Measurements from ENCODE around the gene SOX10.
"Not testable (repeated sequence)": the region's sequence is repeated elsewhere in the genome, so short reads cannot be mapped to it uniquely, and the experiment has no call there.

SOX10 gene

GRCh38 chr22:37953437-37954179 is 30.7 kb downstream of the SOX10 start, which contains the start of the genes C22orf23 and POLR2F (continued):
- no peak for TF ChIP-seq ZNF26 (tag by site-specific recombination; IDR thresholded peaks at IDR 0.05)
- no peak; the same call in 1 of the 2 replicates for TF ChIP-seq ZNF561 (tag by site-specific recombination; IDR thresholded peaks at IDR 0.05; ENCODE audit: borderline replicate concordance)
- TF ChIP-seq ZNF600 (tag by site-specific recombination; IDR thresholded peaks at IDR 0.05) = no peak; the same call in 1 of the 2 replicates
- 0 out of 2 replicates have a peak, but pooled peaks have one; percentile 47 for TF ChIP-seq ZNF518A (tag by site-specific recombination; conservative IDR thresholded peaks at IDR 0.05; ENCODE audit: low read depth)
- 0 out of 2 replicates have a peak, but pooled peaks have one; percentile 11 for TF ChIP-seq ZNF692 (tag by site-specific recombination; IDR thresholded peaks at IDR 0.05)
- 0 out of 2 replicates have a peak, but pooled peaks have one; percentile 23 for TF ChIP-seq ZSCAN16 (tag by site-specific recombination; IDR thresholded peaks at IDR 0.05)
- TF ChIP-seq SP7 (tag by site-specific recombination; IDR thresholded peaks at IDR 0.05) = peak; percentile 50

- no peak overlapping the region for H3K27ac ChIP-seq (ENCODE audit: extremely low read depth, low read depth, low read length)
- TF ChIP-seq KLF9 (tag by site-specific recombination; IDR thresholded peaks at IDR 0.05; ENCODE audit: low read depth) (peak; percentile 33), ZNF449 (tag by site-specific recombination; IDR thresholded peaks at IDR 0.05) (no peak)
- ChIA-PET POLR2A (interaction anchor here (0.6 to 1.8 kb wide), 14 partner anchors 8 to 729 kb away, joined by 3 to 11 read pairs (median 4); partner anchors contain the start of genes ANKRD54, GCAT, GGA1 and MICALL1), CTCF (interaction anchor here (0.6 to 2.6 kb wide), 9 partner anchors 9 to 747 kb away, joined by 3 to 8 read pairs (median 5); no protein-coding TSS in a partner anchor)
- H3K4me3 ChIP-seq (ENCODE audit: low read depth, low read length) = peak overlapping the region; percentile 99
- H3K4me1 ChIP-seq (ENCODE audit: control insufficient read depth, insufficient read depth, low read length) = 0 out of 2 replicates have a peak, but pooled peaks cover 4% of the 10 kb centered on the region
- no peaks in the 10 kb centered on the region for H3K9me3 ChIP-seq (ENCODE audit: control insufficient read depth, insufficient read depth, low read depth, low read length)
- H3K36me3 ChIP-seq (ENCODE audit: control insufficient read depth in 2 of 2, insufficient read depth in 1 of 2, low read length in 2 of 2) = peaks cover 13 to 17% of the 10 kb centered on the region in 2 experiments; a peak in 2 of 3 replicates
Measured at GRCh38 chr22:37953062-37953436, 31.3 kb downstream of the SOX10 start.

GRCh38 chr22:37952629-37953028 is 31.7 kb downstream of the SOX10 start:
- POLR2A ChIA-PET; H3K9me3 ChIP-seq (ENCODE audit: control insufficient read depth, insufficient read depth, low read depth, low read length); H3K27ac ChIP-seq (ENCODE audit: extremely low read depth, low read depth, low read length); H3K4me1 ChIP-seq (ENCODE audit: control insufficient read depth, insufficient read depth, low read length): not testable (repeated sequence)
- Histone ChIP-seq H3K4me3 (ENCODE audit: low read depth, low read length) (peak overlapping the region; percentile 99), H3K36me3 (ENCODE audit: control insufficient read depth in 2 of 2, insufficient read depth in 1 of 2, low read length in 2 of 2) (peaks cover 8 to 13% of the 10 kb centered on the region in 2 experiments; a peak in 2 of 3 replicates)
- CTCF ChIA-PET = interaction anchor here (1.0 to 1.4 kb wide), 2 partner anchors 12 to 19 kb away, joined by 3 to 4 read pairs; no protein-coding TSS in a partner anchor
